SH-SY5Y (cell line): ENCODE data around the gene DCANP1.

ENCODE experiments used
- GATA2 ChIP-seq: IDR thresholded peaks from 2 replicates; pipeline ENCODE4 v1.6.1; 2011; ENCODE audit warnings: mild to moderate bottlenecking, low read depth, low read length
- GATA3 ChIP-seq: IDR thresholded peaks from 2 replicates; pipeline ENCODE4 v1.6.1; 2011; ENCODE audit warnings: low read depth, mild to moderate bottlenecking, low read length, moderate library complexity

DCANP1 gene

GRCh38 chr5:135455876-135456237 lies 8.7 kb upstream of the DCANP1 start:
- no peak for TF ChIP-seq GATA2
- no peak for TF ChIP-seq GATA3

GRCh38 chr5:135454946-135455345 lies 7.8 kb upstream of the DCANP1 start:
- TF ChIP-seq GATA3 (no peak), GATA2 (no peak)

GRCh38 chr5:135453613-135454012 lies 6.5 kb upstream of the DCANP1 start:
- TF ChIP-seq GATA3 (no peak), GATA2 (no peak)

- TF ChIP-seq GATA3 (no peak), GATA2 (no peak)
These were observed 5.3 kb upstream of the DCANP1 start, which contains the start of gene TIFAB for GRCh38 chr5:135452321-135453030. Gene TIFAB (minus strand): TSS chr5:135452351. CDS start chr5:135449939, 2,412 bp downstream.

- TF ChIP-seq GATA3 (no peak), GATA2 (no peak)
These were observed 4.6 kb upstream of the DCANP1 start for GRCh38 chr5:135451581-135452320.

- no peak for TF ChIP-seq GATA2
- no peak for TF ChIP-seq GATA3
These were observed 3.8 kb upstream of the DCANP1 start for GRCh38 chr5:135450952-135451351.

- TF ChIP-seq GATA3 (no peak), GATA2 (no peak)
These were observed 3.2 kb upstream of the DCANP1 start for GRCh38 chr5:135450336-135450735.

- TF ChIP-seq GATA3: no peak
- no peak for TF ChIP-seq GATA2
These were observed 2.5 kb upstream of the DCANP1 start for GRCh38 chr5:135449644-135450043.

- TF ChIP-seq GATA2 (no peak), GATA3 (no peak)
These were observed 1.8 kb upstream of the DCANP1 start for GRCh38 chr5:135448791-135449507.

GRCh38 chr5:135448071-135448739 lies 1.1 kb upstream of the DCANP1 start:
- no peak for TF ChIP-seq GATA3
- TF ChIP-seq GATA2: no peak

- TF ChIP-seq GATA3: no peak
- no peak for TF ChIP-seq GATA2
These were observed 533 bp downstream of the DCANP1 start for GRCh38 chr5:135446615-135447014.

- TF ChIP-seq GATA2: no peak
- no peak for TF ChIP-seq GATA3
These were observed 942 bp downstream of the DCANP1 start for GRCh38 chr5:135446206-135446605.

- no peak for TF ChIP-seq GATA2
- no peak for TF ChIP-seq GATA3
These were observed 1.7 kb downstream of the DCANP1 start for GRCh38 chr5:135445306-135445985.

- TF ChIP-seq GATA2 (no peak), GATA3 (no peak)
These were observed 2.3 kb downstream of the DCANP1 start for GRCh38 chr5:135444881-135445280.

- TF ChIP-seq GATA2 (no peak), GATA3 (no peak)
These were observed 2.8 kb downstream of the DCANP1 start for GRCh38 chr5:135444360-135444759.
